Stimulated activated memory B cell treated with anti-CD40 and anti-IgM and Interleukin-4, amounts not matched to agents 10 μg/mL and 1 μg/mL and 100 μg/mL, for 72 hours (primary cell): ENCODE results near the gene BAIAP2.
"Not testable (repeated sequence)": the region's sequence is repeated elsewhere in the genome, so short reads cannot be mapped to it uniquely, and the experiment has no call there.

Experiments used
- ATAC-seq: fragments of 150-1000 bp; cut with Tn5 transposase; 2 replicates; pipeline ENCODE4 v1.10.0; 2021
- H3K27ac Mint-ChIP-seq: one replicate; pipeline ENCODE4 v1.8.0; 2022; ENCODE audit warnings: mild to moderate bottlenecking, mixed read lengths
- H3K27me3 Mint-ChIP-seq: one replicate; pipeline ENCODE4 v1.8.0; 2022; ENCODE audit warnings: mixed read lengths
- H3K36me3 Mint-ChIP-seq: one replicate; pipeline ENCODE4 v1.8.0; 2022; ENCODE audit warnings: mixed read lengths
- H3K4me1 Mint-ChIP-seq: one replicate; pipeline ENCODE4 v1.8.0; 2022; ENCODE audit warnings: mixed read lengths
- H3K4me3 Mint-ChIP-seq: one replicate; pipeline ENCODE4 v1.8.0; 2022; ENCODE audit warnings: mild to moderate bottlenecking, moderate library complexity, mixed read lengths
- H3K9me3 Mint-ChIP-seq: one replicate; pipeline ENCODE4 v1.8.0; 2022; ENCODE audit warnings: mixed read lengths

Gene BAIAP2

DNA sequence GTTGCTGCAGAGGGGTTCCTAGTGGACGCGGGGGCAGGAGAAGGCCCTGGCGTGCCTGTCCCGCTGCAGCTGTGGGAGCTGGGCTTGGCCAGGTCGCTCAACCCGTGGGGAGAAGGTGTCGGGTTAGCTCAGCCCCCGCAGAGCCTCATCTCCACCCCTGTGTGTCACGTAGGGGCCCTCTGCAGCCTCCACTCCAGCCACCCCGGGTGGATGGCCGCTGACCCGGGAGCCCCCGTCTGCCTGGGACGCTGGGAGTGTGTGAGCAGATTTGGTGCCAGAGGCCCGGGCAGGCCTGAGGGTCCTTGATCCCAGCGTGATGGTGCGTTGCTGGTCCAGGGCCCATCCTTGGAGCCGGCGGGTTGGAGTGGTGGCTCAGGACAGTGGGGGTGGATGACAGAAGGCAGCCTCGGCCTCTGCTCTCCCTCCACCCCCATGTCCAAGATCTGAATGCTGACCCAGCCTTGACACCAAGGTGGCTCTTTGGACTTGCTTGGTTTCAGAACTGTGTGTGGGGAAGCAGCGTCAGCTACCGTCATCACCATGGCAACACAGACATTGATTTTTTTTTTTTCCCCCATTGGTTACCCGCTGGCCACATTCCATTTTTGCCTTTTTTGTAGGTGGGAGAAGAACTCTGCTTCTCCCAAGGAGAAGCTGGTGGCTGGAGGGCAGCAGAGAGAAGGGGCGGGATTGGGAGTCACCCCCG is 35.7 kb downstream of the BAIAP2 start:
- no peak overlapping the region for H3K4me3 Mint-ChIP-seq
- H3K36me3 Mint-ChIP-seq: no peaks in the 10 kb centered on the region
- no peak for ATAC-seq
- no peaks in the 10 kb centered on the region for H3K4me1 Mint-ChIP-seq
- H3K27ac Mint-ChIP-seq: no peak overlapping the region
- peaks cover 29% of the 10 kb centered on the region for H3K27me3 Mint-ChIP-seq
- H3K9me3 Mint-ChIP-seq: no peaks in the 10 kb centered on the region

DNA sequence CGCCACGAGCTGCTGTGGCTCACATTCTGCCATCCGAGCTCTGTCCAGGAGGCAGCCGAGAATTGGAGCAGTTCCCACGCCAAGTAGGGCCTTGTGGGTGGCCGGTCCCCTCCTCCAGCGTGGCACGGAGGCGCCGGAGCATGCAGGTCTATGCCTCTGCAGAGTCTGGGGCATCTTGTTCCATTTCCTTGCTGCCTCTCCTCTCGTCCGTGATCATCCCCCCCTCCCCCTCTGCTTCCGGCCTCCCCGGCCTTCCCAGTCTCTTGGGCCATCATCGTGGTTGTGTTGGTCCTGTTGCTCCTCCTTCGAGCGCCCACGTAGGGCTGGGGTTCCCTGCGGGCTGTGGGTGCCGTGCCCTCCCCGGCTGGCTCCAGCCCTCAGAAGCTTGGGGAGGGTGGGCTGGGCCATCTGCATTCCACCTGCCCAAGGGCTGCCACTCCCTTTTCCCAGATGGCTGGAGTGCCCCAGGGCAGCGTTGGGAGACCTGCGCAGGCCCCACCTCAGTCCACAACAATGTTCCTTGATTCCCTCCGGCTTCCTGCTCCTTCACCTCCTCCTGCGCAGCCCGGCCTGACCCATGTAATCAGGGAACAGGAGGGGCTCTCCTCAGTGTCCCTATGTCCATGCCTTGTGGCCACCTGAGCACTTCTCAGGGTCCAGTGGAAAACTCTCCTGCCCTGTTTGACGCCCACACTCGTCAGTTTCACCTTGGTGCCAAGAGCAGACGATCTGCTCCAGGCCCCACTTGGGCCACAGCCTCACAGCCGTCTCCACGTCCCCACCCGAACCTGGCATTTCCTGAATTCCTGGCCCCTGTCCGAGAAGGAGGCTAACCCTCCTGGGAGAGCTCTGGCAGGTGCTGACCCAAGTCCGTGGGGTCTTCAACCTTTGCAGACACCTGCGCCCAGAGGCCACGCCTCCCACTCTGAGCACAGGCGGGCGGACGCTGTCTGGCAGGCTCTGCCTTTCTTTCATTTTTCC is 37.1 kb downstream of the BAIAP2 start:
- Mint-ChIP-seq H3K36me3 (no peaks in the 10 kb centered on the region), H3K4me3 (no peak overlapping the region), H3K9me3 (no peaks in the 10 kb centered on the region), H3K4me1 (no peaks in the 10 kb centered on the region), H3K27me3 (peaks cover 29% of the 10 kb centered on the region), H3K27ac (no peak overlapping the region)
- no peak for ATAC-seq

DNA sequence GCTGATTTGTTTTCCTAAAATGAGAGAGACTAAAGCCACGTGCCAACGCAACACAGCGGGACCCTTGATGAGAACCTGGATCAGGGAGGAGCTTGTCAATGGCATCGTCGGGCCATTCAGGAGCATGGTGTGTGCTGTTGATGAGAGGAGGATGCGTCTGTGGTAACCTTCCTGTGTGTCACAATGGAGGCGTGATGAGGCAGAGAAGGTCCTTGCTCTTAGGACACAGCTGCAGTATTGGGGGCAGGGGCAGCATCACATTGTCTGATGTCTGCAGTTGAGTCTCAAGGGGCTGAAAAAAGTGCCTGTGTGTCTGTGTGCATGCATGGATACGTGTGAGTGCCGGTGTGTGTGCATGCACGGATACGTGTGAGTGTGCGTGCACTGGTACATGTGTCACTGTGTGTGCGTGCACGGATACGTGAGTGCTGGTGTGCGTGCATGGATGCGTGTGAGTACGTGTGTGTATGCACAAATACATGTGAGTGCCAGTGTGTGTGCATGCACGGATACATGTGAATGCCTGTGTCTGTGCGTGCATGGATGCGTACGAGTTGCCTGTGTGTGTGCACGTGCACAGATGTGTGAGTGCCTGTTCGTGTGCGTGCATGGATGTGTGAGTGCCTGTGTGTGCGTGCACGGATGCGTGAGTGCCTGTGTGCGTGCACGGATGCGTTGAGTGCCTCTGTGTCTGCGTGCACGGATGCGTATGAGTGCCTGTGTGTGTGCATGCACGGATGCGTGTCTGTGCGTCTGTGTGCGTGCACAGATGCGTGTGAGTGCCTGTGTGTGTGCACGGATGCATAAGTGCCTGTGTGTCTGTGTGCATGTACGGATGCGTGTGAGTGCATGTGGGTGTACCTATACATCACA is 39.3 kb downstream of the BAIAP2 start:
- Mint-ChIP-seq H3K27me3 (peaks cover 28% of the 10 kb centered on the region), H3K4me1 (no peaks in the 10 kb centered on the region), H3K4me3 (no peak overlapping the region), H3K9me3 (no peaks in the 10 kb centered on the region), H3K27ac (no peak overlapping the region), H3K36me3 (no peaks in the 10 kb centered on the region)
- no peak for ATAC-seq

DNA sequence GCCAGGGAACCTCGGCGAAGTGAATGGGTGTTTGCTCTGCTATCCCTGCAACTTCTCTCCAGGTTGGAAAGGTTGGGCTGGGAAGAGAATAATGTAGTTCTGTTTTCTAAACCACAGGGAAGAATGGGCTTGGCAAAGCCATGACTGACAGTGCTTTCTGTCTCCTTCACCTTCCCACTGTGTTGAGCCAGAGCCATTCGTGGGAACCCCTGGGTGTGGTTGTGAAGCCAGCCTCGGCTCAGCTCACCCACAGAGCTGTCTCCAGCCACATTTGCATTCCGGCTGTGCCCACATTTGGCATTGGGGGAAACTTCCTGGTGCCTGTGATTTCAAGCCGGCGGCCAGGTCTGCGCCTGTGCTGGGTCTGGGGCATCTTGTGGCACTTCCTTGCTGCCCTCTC is 39.9 kb downstream of the BAIAP2 start:
- H3K27me3 Mint-ChIP-seq: peaks cover 35% of the 10 kb centered on the region
- no peak overlapping the region for H3K4me3 Mint-ChIP-seq
- no peaks in the 10 kb centered on the region for H3K9me3 Mint-ChIP-seq
- H3K27ac Mint-ChIP-seq: no peak overlapping the region
- no peaks in the 10 kb centered on the region for H3K4me1 Mint-ChIP-seq
- no peaks in the 10 kb centered on the region for H3K36me3 Mint-ChIP-seq
- ATAC-seq: no peak

DNA sequence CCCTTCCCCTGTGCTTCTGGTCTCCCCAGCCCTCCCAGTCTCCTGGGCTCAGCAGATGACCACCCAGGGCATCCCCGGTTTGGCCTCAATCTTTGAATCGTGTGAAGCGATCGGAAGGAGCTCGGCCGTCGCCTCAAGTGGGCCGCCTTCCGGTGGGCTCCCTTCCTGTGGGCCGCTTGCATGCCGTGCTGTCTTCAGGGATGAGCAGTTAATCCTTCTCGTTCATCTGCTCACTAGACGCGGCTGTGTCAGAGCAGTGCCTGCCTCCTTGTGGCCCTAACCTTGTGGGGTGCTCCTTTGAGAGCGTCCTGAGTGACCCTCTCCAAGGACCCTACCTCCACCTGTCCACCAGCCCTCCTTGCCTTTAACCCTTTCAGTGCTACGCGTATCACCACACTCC is 40.4 kb downstream of the BAIAP2 start:
- Mint-ChIP-seq H3K4me3 (no peak overlapping the region), H3K9me3 (no peaks in the 10 kb centered on the region), H3K27me3 (peaks cover 39% of the 10 kb centered on the region), H3K4me1 (no peaks in the 10 kb centered on the region), H3K36me3 (no peaks in the 10 kb centered on the region), H3K27ac (no peak overlapping the region)
- no peak for ATAC-seq

DNA sequence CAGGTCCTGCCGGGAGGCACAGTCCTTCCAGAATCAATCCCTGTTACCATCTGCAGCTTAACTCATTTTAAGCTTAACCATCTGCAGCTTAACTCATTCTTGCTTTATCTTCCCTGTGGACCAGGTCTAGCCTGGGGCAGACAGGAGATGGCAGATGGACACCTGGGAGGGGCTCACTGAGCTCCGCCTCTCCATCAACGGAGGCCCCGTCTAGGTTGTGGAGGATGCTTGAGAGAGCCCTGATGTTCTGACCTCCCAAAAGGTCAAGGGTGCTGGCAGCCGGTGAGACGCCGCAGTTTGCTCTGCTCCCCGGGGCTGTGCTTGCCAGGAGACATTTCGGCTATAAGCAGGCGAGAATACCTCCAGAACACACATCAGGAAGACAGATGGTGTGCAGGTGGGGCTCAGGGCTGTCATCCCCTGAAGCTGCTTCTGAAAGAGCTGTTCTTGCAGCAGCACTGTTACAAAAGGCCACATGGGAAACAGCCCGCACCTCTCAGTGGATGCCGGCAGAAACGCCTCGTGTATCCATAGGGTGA is 41.3 kb downstream of the BAIAP2 start:
- Mint-ChIP-seq H3K36me3 (no peaks in the 10 kb centered on the region), H3K27ac (no peak overlapping the region), H3K4me3 (no peak overlapping the region), H3K27me3 (peaks cover 45% of the 10 kb centered on the region), H3K4me1 (no peaks in the 10 kb centered on the region), H3K9me3 (no peaks in the 10 kb centered on the region)
- ATAC-seq: no peak

DNA sequence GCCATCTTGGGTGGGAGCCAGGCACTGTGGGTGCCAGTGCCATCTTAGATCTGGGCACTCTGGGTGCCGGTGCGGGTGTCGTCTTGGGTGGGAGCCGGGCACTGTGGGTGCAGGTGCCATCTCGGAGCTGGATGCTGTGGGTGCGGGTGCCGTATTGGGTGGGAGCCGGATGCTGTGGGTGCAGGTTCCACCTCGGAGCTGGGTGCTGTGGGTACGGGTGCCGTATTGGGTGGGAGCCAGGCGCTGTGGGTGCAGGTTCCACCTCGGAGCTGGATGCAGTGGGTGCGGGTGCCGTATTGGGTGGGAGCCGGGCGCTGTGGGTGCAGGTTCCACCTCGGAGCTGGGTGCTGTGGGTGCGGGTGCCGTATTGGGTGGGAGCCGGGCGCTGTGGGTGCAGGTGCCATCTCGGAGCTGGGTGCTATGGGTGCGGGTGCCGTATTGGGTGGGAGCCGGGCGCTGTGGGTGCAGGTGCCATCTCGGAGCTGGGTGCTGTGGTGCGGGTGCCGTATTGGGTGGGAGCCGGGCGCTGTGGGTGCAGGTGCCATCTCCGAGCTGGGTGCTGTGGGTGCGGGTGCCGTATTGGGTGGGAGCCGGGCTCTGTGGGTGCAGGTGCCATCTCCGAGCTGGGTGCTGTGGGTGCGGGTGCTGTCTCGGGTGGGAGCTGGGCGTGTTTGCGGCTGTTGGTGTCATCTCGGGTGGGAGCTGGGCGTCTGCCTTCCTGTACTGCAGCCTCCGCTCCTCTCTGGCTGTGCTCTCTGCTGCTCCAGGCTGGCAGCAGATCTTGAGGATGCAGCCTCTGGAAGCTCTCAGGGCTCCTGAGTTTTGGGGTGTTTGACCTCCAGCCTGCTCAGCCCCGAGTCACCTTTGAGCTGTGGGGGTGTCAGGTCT is 43.3 kb downstream of the BAIAP2 start:
- not testable (repeated sequence) for H3K27ac Mint-ChIP-seq, ATAC-seq, H3K4me1 Mint-ChIP-seq, H3K9me3 Mint-ChIP-seq, H3K36me3 Mint-ChIP-seq, H3K4me3 Mint-ChIP-seq
- H3K27me3 Mint-ChIP-seq: peaks cover 38% of the 10 kb centered on the region

DNA sequence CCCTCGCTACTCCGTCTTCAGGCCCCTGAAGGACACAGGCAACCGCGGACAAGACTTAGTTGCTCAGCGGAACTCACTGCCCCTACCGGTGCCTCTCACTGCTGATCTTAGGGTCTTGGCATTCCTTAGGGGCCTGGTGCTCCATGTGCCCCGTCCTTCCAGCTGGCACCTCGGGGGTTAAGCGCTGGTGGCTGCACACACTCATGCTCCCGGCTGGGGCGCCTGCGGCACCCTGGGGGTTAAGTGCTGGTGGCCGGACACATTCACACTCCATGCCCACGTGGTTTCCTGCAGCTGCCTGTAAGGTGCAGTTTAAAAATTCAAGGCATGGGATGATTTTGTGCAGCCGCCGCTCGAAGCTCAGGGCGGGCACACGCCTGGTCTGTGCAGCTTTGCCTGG is 45.1 kb downstream of the BAIAP2 start:
- Mint-ChIP-seq H3K4me1 (peaks cover 5% of the 10 kb centered on the region), H3K27me3 (peaks cover 32% of the 10 kb centered on the region), H3K9me3 (no peaks in the 10 kb centered on the region), H3K27ac (no peak overlapping the region), H3K36me3 (no peaks in the 10 kb centered on the region), H3K4me3 (no peak overlapping the region)
- no peak for ATAC-seq

DNA sequence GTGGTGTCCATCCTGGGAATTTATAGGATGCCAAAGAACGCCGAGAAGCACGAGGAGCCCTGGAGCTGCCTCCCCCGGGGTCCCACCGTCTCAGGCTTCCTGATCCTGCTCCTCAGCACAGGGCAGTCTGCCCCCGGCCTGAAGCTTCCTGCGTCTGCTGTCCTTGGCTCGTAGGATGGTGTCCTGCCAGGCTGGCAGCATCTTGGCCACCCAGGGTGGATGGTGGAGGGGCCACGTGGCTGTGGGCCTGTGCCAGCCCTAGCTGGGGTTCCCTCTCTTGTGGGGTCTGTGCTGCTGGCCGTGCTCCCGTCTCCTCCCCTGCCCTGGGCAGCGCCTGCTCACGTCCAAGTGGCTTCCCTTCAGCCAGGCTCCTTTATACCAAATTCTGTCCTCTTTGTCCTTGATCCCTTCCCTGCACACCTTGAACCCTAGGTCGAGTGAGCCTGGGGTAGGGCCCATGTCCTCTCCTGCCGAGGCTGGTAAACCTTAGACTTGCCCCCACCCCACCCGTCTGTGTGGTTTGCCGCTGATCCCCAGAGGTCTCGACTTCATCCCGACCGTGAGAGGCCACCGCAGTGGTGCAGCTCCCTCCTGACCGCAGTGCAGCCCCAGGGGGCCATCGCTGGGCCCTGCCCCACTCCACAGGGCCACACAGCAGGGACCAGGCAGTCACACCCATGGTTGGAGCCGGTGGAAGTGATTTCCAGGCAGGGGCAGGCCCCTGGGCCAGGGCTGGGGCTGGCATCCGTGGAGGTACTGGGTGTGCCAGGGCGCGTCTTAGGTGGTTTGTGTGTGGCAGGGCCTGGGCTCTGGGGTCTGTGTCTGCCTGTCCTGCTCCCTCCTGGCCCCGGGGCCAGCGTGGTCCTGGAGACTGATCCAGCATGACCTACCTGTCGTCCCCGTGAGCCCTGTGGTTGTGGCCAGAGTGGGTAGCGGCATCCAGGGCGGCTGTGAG is 46.5 kb downstream of the BAIAP2 start:
- H3K27me3 Mint-ChIP-seq: peaks cover 32% of the 10 kb centered on the region
- no peak overlapping the region for H3K27ac Mint-ChIP-seq
- H3K4me3 Mint-ChIP-seq: no peak overlapping the region
- no peak for ATAC-seq
- H3K36me3 Mint-ChIP-seq: peaks cover 2% of the 10 kb centered on the region
- H3K9me3 Mint-ChIP-seq: no peaks in the 10 kb centered on the region
- H3K4me1 Mint-ChIP-seq: peaks cover 5% of the 10 kb centered on the region

DNA sequence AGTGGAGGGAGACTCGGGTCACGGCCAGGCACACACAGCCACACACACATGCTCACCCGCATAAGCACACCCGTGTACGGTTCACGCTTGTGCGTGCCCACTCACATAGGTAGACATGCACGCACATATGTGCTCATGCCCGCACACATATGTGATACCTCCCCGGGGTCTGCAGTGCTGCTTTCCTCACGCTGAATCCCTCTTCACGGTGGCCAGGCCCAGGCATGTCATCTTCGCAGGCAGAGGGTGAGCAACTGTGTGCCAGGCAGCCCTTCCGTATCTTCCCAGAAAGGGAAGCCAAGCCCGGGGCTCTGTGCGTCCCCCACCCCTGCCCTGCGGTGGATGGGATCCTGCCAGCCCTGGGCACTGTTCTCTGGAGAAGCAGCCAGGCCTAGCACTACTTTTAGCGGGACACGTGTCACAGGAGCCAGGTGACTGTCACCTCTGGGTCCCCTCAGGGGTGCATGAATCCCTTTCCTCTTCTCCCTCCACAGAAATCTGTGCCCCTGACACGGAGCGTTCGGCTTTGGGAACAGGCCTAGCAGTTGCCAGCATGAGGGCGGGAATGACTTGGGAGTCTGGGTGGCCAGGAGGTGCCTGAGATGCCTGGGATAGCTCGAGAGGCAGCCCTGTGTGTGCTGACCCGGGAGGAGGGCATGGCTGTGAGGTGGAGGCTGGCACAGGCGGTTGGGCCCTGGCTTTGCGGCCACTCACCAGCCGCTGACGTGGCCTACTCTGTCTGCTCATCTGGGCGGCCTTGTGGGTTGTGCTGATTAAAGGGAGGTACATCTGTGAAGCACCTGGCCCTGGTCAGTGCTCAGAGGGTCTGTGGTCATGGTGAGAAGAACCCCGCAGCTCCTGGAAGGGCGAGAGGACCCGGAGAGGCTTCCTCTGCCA is 47.5 kb downstream of the BAIAP2 start:
- Mint-ChIP-seq H3K4me3 (no peak overlapping the region), H3K4me1 (peaks cover 13% of the 10 kb centered on the region), H3K27me3 (peaks cover 32% of the 10 kb centered on the region), H3K36me3 (peaks cover 7% of the 10 kb centered on the region), H3K9me3 (no peaks in the 10 kb centered on the region), H3K27ac (no peak overlapping the region)
- ATAC-seq: no peak

DNA sequence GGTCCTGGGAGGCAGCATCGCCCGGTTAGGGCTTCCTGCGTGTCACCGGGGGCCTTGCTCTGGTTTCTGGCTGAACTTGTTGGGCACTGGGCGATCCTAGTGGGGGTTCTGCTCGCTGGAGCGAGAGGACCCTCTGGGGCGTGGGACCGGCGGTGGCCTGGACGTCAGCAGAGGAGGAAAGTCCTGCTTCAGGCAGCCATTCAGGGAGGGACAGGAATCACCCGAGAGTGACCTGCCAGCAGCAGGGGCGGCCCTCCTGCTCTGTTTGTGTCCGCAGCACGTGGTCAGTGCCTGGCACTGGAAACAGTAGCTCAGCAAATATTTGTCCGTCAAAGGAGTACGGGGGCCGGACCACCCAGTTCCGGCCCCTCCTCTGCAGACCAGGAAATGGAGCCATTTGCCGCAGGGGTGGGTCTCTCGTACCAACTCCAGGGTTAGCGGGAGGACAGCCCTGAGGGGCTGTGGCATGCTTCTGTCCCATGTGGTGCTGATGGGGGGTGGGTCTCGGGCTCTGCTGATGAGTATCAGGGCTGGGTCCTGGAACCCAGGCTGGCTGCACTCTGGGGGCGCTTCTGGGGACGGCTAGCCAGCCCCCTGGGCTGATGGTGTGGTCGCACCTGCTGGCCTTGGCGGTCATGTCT is 48.3 kb downstream of the BAIAP2 start:
- no peaks in the 10 kb centered on the region for H3K9me3 Mint-ChIP-seq
- H3K4me3 Mint-ChIP-seq: no peak overlapping the region
- H3K27me3 Mint-ChIP-seq: peaks cover 32% of the 10 kb centered on the region
- peaks cover 7% of the 10 kb centered on the region for H3K36me3 Mint-ChIP-seq
- peaks cover 17% of the 10 kb centered on the region for H3K4me1 Mint-ChIP-seq
- no peak for ATAC-seq
- H3K27ac Mint-ChIP-seq: no peak overlapping the region

DNA sequence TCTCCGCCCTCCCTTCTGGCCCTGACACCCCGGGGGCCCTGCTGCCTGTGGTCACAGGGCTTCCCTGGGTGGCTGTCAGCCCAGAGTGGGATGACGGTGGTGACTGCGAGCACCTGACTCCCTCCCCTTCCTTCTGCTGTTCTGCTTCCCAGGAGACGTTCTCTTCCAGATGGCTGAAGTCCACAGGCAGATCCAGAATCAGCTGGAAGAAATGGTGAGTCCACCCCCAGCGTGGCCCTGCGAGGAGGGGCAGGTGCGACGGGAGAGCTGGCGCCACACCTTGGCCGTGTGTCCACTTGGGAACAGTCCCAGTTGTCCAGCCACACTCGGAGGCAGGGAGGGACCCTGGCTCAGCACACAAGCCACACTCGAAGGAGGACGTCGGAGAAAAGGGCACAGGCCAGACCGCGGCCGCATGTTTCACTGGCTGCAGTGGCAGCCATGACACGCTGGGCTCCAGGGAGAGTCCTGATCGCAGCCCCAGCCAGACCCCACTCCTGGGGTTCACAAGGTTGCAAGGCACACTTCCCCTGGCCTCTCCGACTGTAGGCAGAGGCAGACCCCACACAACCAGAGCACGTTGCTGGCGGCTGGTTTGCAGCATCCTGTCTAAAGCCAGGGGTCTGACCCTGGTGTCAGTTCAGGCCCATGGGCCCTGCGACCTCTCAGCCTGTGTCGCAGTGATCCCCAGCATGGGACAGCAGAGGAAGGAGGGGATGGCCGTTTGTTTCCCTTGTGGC is 49.9 kb downstream of the BAIAP2 start:
- Mint-ChIP-seq H3K27ac (no peak overlapping the region), H3K4me1 (peaks cover 17% of the 10 kb centered on the region), H3K27me3 (peaks cover 19% of the 10 kb centered on the region), H3K36me3 (peaks cover 7% of the 10 kb centered on the region), H3K4me3 (no peak overlapping the region), H3K9me3 (no peaks in the 10 kb centered on the region)
- no peak for ATAC-seq
